Panc1 (cell line): ENCODE data around the gene TADA1. TPM values are rescaled to one million over a fixed set of nuclear protein-coding genes. Genes with fewer than 3 reads are reported as not detected.
A peak's percentile ranks its signal among the peaks of the same experiment; 100 is the strongest.

Experiments used
- ATAC-seq: fragments of 200-7000 bp; cut with Tn5 transposase; 2 replicates; pipeline ENCODE4 v1.9.1; 2020; ENCODE audit warnings: mild to moderate bottlenecking, moderate library complexity
- BruUV-seq: library from RNA; stranded (reverse); fragments of 400-500 nt; replicated peaks from 2 replicates; lab custom pipeline; 2021; lab: Mats Ljungman, UMichigan
- CTCF ChIA-PET: fragments of 300-600 bp; sonication (Branson Sonifier 250); formaldehyde crosslinking; loops from one replicate; lab custom pipeline; 2022; ENCODE audit warnings: antibody characterized with exemption; lab: Charles Lee
- POLR2A ChIA-PET: fragments of 300-600 bp; sonication (Branson Sonifier 250); formaldehyde crosslinking; loops from one replicate; lab custom pipeline; 2022; ENCODE audit warnings: antibody characterized with exemption; lab: Charles Lee
- DNase-seq: peaks from one replicate; pipeline ENCODE4 v3.0.0-alpha.2; 2010; ENCODE audit warnings: low read depth, low spot score
- H3K27ac ChIP-seq: 2 replicates; pipeline ENCODE4 v1.5.1; 2011; ENCODE audit warnings: mild to moderate bottlenecking, low read length, inconsistent platforms
- H3K27me3 ChIP-seq: fragments of 200-500 bp; sonication (Bioruptor generic); 2 replicates; pipeline ENCODE4 v1.6.0; 2014; ENCODE audit warnings: low read length, inconsistent platforms; ENCODE audit not compliant: control insufficient read depth, insufficient read depth
- H3K36me3 ChIP-seq: fragments of 200-500 bp; sonication (Bioruptor generic); 2 replicates; pipeline ENCODE4 v1.5.1; 2014; ENCODE audit warnings: inconsistent platforms, mild to moderate bottlenecking, low read length, moderate library complexity; ENCODE audit not compliant: control insufficient read depth, insufficient read depth
- H3K4me1 ChIP-seq: 2 replicates; pipeline ENCODE4 v1.5.1; 2011; ENCODE audit warnings: inconsistent platforms, mild to moderate bottlenecking, low read length, moderate library complexity; ENCODE audit not compliant: control insufficient read depth, insufficient read depth
- H3K4me3 ChIP-seq, 2 experiments: 2 replicates each; pipeline ENCODE4 v1.5.1; 2011 to 2012; ENCODE audit warnings: low read depth in 2 of 2, low read length in 2 of 2, mild to moderate bottlenecking in 2 of 2, inconsistent platforms in 1 of 2, moderate library complexity in 1 of 2
- H3K9me3 ChIP-seq: fragments of 200-500 bp; sonication (Bioruptor generic); 2 replicates; pipeline ENCODE4 v1.5.1; 2014; ENCODE audit warnings: low read depth, mild to moderate bottlenecking, inconsistent platforms, low read length, moderate library complexity; ENCODE audit not compliant: control insufficient read depth, insufficient read depth
- POLR2AphosphoS5 ChIP-seq: IDR thresholded peaks from 2 replicates; pipeline ENCODE4 v1.6.1; 2012; ENCODE audit warnings: mild to moderate bottlenecking, low read depth, low read length, moderate library complexity
- SIN3A ChIP-seq: IDR thresholded peaks from 2 replicates; pipeline ENCODE4 v1.6.1; 2012; ENCODE audit warnings: low read depth, mild to moderate bottlenecking, low read length, moderate library complexity, borderline replicate concordance; ENCODE audit not compliant: insufficient read depth
- TCF7L2 ChIP-seq: IDR thresholded peaks from 2 replicates; pipeline ENCODE4 v1.6.1; 2011; ENCODE audit warnings: mild to moderate bottlenecking, low read depth, low read length, inconsistent platforms
- in situ Hi-C: cut with HindIII; loops from 2 replicates; pipeline ENCODE4 v1.10.0; 2016; ENCODE audit warnings: low sequenced_read_pairs, low pct_unique_long_range_greater_than_20kb
- intact Hi-C: fragments of 100-400 bp; cut with micrococcal nuclease; formaldehyde crosslinking; loops from one replicate; pipeline ENCODE4 v1.10.0; 2022; ENCODE audit not compliant: unreplicated experiment
- total RNA-seq: library from RNA; stranded (reverse); gene quantifications from one replicate; pipeline ENCODE4 v1.2.1, GENCODE V29; 2021; ENCODE audit not compliant: unreplicated experiment
- TF ChIP-seq, protein P1 (sequence below), 2 experiments: IDR thresholded peaks; 2 replicates each; pipeline ENCODE4 v1.6.1; 2011 to 2012; ENCODE audit warnings: low read depth in 2 of 2, control low read depth in 1 of 2, low read length in 1 of 2, mild to moderate bottlenecking in 1 of 2, moderate library complexity in 1 of 2; ENCODE audit not compliant: insufficient read depth in 1 of 2
- TF ChIP-seq, protein P2 (sequence below): fragments of 450-650 bp; IDR thresholded peaks from 2 replicates; pipeline ENCODE4 v1.5.1; 2017; ENCODE audit warnings: mild to moderate bottlenecking

The TADA1 gene
- total RNA-seq, 1 experiment from 2014 or later = 12.3 TPM

DNA sequence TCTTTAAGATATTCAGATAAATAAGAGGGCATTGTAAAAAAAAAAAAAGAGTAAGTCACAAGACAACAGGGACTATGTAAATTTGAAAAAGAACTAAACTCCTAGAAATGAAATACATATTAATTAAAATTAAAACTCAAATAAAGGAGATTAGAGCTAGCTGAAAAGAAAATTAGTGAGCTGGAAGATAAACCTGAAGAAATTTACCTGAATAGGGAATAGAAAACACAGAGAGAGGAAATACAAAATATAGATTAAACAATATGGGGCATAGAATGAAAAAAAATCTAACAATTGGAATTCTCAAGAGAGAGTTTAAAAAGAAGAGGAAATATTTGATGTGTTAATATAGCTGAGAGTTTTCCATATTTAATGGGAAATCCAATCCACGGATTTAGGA is 35.6 kb upstream of the TADA1 start:
- Histone ChIP-seq H3K4me1 (no peaks in the 10 kb centered on the region), H3K27me3 (peaks cover 10% of the 10 kb centered on the region), H3K9me3 (peaks cover 10% of the 10 kb centered on the region; the same call in 1 of the 2 replicates), H3K27ac (no peak overlapping the region), H3K4me3 (no peak overlapping the region), H3K36me3 (no peaks in the 10 kb centered on the region)
- ATAC-seq (no peak), DNase-seq (no peak)
- no TSS peak for BruUV-seq
- in situ Hi-C loops = no loop called here
- intact Hi-C loops = no loop called here
- ChIA-PET POLR2A (interaction anchor here (0.6 kb wide), 1 partner anchor 325 kb away, joined by 4 read pairs; no protein-coding TSS in a partner anchor), CTCF (interaction anchor here (4.0 kb wide), 1 partner anchor 146 kb away, joined by 61 read pairs; no protein-coding TSS in a partner anchor)
- TF ChIP-seq, protein P1, sequence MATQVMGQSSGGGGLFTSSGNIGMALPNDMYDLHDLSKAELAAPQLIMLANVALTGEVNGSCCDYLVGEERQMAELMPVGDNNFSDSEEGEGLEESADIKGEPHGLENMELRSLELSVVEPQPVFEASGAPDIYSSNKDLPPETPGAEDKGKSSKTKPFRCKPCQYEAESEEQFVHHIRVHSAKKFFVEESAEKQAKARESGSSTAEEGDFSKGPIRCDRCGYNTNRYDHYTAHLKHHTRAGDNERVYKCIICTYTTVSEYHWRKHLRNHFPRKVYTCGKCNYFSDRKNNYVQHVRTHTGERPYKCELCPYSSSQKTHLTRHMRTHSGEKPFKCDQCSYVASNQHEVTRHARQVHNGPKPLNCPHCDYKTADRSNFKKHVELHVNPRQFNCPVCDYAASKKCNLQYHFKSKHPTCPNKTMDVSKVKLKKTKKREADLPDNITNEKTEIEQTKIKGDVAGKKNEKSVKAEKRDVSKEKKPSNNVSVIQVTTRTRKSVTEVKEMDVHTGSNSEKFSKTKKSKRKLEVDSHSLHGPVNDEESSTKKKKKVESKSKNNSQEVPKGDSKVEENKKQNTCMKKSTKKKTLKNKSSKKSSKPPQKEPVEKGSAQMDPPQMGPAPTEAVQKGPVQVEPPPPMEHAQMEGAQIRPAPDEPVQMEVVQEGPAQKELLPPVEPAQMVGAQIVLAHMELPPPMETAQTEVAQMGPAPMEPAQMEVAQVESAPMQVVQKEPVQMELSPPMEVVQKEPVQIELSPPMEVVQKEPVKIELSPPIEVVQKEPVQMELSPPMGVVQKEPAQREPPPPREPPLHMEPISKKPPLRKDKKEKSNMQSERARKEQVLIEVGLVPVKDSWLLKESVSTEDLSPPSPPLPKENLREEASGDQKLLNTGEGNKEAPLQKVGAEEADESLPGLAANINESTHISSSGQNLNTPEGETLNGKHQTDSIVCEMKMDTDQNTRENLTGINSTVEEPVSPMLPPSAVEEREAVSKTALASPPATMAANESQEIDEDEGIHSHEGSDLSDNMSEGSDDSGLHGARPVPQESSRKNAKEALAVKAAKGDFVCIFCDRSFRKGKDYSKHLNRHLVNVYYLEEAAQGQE (IDR thresholded peaks at IDR 0.05; ENCODE audit: insufficient read depth in 1 of 2, low read depth in 2 of 2, low read length in 1 of 2) = no peak
- TF ChIP-seq POLR2AphosphoS5 = no peak

DNA sequence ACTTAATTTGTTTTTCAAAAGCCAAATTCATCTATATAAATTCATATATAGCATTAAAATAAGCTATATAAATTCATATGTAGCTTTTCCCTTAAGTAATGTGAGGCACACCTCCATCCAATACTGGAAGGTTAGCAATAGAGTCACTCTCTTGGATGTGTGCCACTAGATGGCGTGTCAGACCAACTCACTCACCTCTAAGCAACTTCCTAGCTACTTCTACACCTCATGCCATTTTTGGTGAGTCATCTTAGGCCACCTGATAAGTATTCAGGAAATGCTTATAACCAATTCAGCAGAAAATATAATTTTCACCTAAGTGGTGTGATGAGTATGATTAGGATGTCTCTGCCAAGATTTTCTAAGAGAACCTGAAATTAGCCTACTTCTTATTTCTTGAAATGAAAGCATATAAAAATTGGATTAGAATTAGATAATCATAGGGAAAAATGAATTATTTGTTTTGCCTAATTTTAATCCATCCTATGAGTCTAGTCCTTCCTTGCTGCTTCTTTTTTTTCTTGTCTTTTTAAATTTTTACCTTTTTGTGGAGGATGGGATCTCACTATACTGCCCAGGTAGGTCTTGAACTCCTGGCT is 34.4 kb upstream of the TADA1 start:
- no peaks in the 10 kb centered on the region for H3K36me3 ChIP-seq
- in situ Hi-C loops (no loop called here), intact Hi-C loops (loop anchor here (1.0 kb wide), 1 partner anchor 149 kb away; no protein-coding TSS in a partner anchor)
- peak; percentile 99 for ATAC-seq
- H3K9me3 ChIP-seq = peaks cover 10% of the 10 kb centered on the region; the same call in 1 of the 2 replicates
- TF ChIP-seq, protein P2, sequence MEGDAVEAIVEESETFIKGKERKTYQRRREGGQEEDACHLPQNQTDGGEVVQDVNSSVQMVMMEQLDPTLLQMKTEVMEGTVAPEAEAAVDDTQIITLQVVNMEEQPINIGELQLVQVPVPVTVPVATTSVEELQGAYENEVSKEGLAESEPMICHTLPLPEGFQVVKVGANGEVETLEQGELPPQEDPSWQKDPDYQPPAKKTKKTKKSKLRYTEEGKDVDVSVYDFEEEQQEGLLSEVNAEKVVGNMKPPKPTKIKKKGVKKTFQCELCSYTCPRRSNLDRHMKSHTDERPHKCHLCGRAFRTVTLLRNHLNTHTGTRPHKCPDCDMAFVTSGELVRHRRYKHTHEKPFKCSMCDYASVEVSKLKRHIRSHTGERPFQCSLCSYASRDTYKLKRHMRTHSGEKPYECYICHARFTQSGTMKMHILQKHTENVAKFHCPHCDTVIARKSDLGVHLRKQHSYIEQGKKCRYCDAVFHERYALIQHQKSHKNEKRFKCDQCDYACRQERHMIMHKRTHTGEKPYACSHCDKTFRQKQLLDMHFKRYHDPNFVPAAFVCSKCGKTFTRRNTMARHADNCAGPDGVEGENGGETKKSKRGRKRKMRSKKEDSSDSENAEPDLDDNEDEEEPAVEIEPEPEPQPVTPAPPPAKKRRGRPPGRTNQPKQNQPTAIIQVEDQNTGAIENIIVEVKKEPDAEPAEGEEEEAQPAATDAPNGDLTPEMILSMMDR = peak; percentile 80
- no peak for TF ChIP-seq TCF7L2
- TF ChIP-seq SIN3A = no peak
- peak; percentile 67 for DNase-seq
- no TSS peak for BruUV-seq
- ChIA-PET POLR2A (interaction anchor here (0.6 kb wide), 1 partner anchor 447 kb away, joined by 7 read pairs; no protein-coding TSS in a partner anchor), CTCF (interaction anchor here (0.6 to 4.0 kb wide), 8 partner anchors 15 to 1200 kb away, joined by 3 to 61 read pairs (median 6); no protein-coding TSS in a partner anchor)
- no peaks in the 10 kb centered on the region for H3K4me1 ChIP-seq
- peaks cover 12% of the 10 kb centered on the region for H3K27me3 ChIP-seq
- H3K4me3 ChIP-seq = no peak overlapping the region
- no peak overlapping the region for H3K27ac ChIP-seq

DNA sequence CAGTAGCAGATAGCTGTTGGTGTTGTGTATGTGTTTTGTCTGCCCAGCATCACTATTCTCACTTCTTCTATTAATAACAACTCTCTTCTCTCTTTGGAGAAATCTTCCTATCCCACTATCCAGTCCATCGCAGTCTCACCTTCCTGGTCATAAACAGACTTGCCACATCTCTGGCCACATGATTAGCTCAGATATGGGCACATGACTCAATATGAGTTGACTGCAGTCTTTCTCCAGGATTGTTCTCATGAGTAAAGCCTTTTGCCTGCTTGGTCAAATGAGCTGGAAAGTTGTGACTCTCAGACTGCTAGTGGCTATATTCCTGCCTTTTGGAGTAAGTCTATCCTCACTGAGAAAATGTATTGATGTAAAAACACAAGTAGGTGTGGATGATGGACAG is 32.9 kb upstream of the TADA1 start:
- Histone ChIP-seq H3K36me3 (no peaks in the 10 kb centered on the region), H3K4me1 (no peaks in the 10 kb centered on the region), H3K27ac (no peak overlapping the region), H3K27me3 (peaks cover 14% of the 10 kb centered on the region), H3K4me3 (no peak overlapping the region), H3K9me3 (peaks cover 10% of the 10 kb centered on the region; the same call in 1 of the 2 replicates)
- in situ Hi-C loops = no loop called here
- no peak for DNase-seq
- POLR2A ChIA-PET = no interaction called here
- no peak for ATAC-seq
- CTCF ChIA-PET = interaction anchor here (4.0 kb wide), 1 partner anchor 149 kb away, joined by 61 read pairs; no protein-coding TSS in a partner anchor
- TF ChIP-seq, protein P1 (IDR thresholded peaks at IDR 0.05; ENCODE audit: insufficient read depth in 1 of 2, low read depth in 2 of 2, low read length in 1 of 2) = no peak
- TF ChIP-seq SIN3A = no peak
- TF ChIP-seq, protein P2 = no peak
- no peak for TF ChIP-seq POLR2AphosphoS5
- TF ChIP-seq TCF7L2 = no peak
- intact Hi-C loops = no loop called here
- BruUV-seq = no TSS peak
